Activated T-cell treated with anti-CD3 and anti-CD28 coated beads, Interleukin-2, amount 50 U/mL, for 4 hours (primary cell): Measurements from ENCODE around the gene SLC25A18. TPM values are rescaled to one million over a fixed set of nuclear protein-coding genes. Genes with fewer than 3 reads are reported as not detected.
"Not testable (repeated sequence)": the region's sequence is repeated elsewhere in the genome, so short reads cannot be mapped to it uniquely, and the experiment has no call there.

Experiments
- ATAC-seq, 2 donors: fragments of 200-7000 bp; cut with Tn5 transposase; one replicate each; pipeline ENCODE4 v1.10.0; 2021
- DNase-seq: peaks from one replicate; pipeline ENCODE4 v3.0.0-alpha.2; 2020
- H3K27me3 Mint-ChIP-seq: one replicate; pipeline ENCODE4 v1.8.0; 2021; ENCODE audit warnings: low read depth, mixed read lengths
- H3K36me3 Mint-ChIP-seq: one replicate; pipeline ENCODE4 v1.8.0; 2022; ENCODE audit warnings: mixed read lengths; ENCODE audit not compliant: insufficient read depth
- H3K4me1 Mint-ChIP-seq: one replicate; pipeline ENCODE4 v1.8.0; 2021; ENCODE audit warnings: low read depth, mixed read lengths
- H3K4me3 Mint-ChIP-seq: one replicate; pipeline ENCODE4 v1.8.0; 2021; ENCODE audit warnings: mild to moderate bottlenecking, moderate library complexity, mixed read lengths
- H3K9me3 Mint-ChIP-seq: one replicate; pipeline ENCODE4 v1.8.0; 2021; ENCODE audit warnings: mixed read lengths
- total RNA-seq, 3 donors: library from RNA; stranded (reverse); gene quantifications; one replicate each; pipeline ENCODE4 v1.2.1, GENCODE V29; 2021

Gene SLC25A18
- total RNA-seq, 3 donors from 2014 or later, result not detected

DNA sequence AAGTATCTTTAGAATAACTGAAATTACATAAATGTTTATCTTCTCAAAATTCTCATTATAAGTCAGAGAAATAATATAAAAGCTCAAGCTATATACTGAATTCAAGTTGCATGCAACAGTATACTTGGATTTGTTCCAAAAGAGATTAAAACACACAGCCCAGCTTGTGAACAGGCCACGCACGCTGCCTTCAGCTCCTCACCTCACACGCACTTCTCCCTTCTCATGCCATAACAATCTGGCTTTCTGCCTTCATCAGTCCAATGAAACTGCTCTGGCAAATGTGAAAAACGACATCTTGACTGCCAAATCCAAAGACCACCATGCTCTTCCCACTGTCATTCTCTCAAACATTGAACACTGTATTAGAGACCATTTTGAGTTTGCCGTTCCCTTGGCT, 43.2 kb downstream of the SLC25A18 start:
- Mint-ChIP-seq H3K4me3 (no peak overlapping the region), H3K4me1 (no peaks in the 10 kb centered on the region), H3K9me3 (no peaks in the 10 kb centered on the region), H3K36me3 (peaks cover 14% of the 10 kb centered on the region), H3K27me3 (no peaks in the 10 kb centered on the region)
- ATAC-seq (no peak), DNase-seq (no peak)

DNA sequence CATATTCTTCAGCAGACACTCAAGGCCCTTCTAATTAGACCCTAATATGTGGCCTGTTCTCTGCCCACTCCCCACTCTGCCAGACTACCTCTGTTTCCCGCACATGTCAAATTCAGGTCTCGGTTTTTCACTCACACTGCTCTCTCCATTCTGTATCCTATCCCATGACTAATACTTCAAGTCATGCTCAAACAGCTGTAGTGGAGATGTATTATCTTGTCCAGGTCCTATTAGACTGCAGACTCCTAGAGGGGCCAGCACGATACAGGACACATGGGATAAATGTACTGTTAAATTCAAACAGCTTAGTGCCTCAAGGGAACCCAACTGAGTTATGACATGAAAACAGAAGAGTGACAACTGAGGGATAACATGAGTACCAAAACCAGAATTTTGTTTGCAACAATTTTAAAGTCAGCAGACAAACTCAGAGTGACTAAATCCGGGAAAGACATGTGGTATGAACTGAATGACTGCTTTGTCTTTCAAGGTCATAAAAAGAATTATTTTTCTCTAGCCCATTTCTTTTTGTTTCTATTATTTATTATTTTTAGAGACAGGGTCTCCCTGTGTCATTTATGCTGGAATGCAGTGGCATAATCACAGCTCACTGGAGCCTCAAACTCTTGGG, 44.7 kb downstream of the SLC25A18 start:
- Mint-ChIP-seq H3K4me3 (no peak overlapping the region), H3K36me3 (peaks cover 23% of the 10 kb centered on the region), H3K9me3 (no peaks in the 10 kb centered on the region), H3K4me1 (peaks cover 2% of the 10 kb centered on the region), H3K27me3 (no peaks in the 10 kb centered on the region)
- no peak for DNase-seq
- no peak for ATAC-seq

DNA sequence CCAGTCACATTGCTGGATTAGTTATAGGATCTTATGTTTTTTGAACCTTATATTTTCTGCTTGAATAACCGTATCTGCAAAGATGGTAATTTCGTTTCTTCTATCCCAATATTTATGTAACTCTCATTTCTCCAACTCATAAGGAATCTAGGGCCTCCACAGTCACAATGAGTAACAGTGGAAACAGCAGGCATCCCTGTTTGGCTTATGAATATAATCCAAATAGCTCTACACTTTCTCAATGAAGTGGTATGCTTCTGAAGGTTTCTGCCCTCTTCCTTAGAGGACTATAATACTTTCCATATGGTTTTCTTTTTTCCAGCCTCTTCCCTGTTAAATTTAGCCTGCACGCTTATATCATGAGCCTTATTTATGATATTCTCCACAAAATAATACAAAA, 48.8 kb downstream of the SLC25A18 start:
- DNase-seq (no peak), ATAC-seq (no peak)
- H3K4me3 Mint-ChIP-seq, result no peak overlapping the region
- H3K9me3 Mint-ChIP-seq, result no peaks in the 10 kb centered on the region
- no peaks in the 10 kb centered on the region for H3K27me3 Mint-ChIP-seq
- H3K36me3 Mint-ChIP-seq, result peaks cover 22% of the 10 kb centered on the region
- peaks cover 2% of the 10 kb centered on the region for H3K4me1 Mint-ChIP-seq

DNA sequence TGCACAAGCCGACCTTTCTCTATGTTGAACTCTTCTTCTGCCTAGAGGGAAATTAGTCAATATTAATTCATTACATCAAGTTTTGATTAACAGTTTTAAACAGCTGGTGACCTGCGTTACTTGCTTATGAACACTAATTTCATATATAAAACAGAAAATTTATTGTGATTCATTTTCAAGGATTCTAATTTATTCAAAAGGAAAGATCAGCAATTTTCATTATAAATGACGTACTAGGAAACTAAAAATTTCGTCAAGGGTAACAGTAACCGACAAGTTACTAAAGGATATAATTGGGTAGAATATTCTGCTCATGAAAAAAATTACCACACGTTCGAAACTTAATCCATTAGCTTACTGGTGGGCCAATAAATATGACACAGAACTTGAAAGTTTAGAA, 50.0 kb downstream of the SLC25A18 start:
- peaks cover 25% of the 10 kb centered on the region for H3K36me3 Mint-ChIP-seq
- no peaks in the 10 kb centered on the region for H3K27me3 Mint-ChIP-seq
- H3K4me1 Mint-ChIP-seq, result peaks cover 2% of the 10 kb centered on the region
- no peak overlapping the region for H3K4me3 Mint-ChIP-seq
- H3K9me3 Mint-ChIP-seq, result no peaks in the 10 kb centered on the region
- no peak for ATAC-seq
- DNase-seq, result no peak

DNA sequence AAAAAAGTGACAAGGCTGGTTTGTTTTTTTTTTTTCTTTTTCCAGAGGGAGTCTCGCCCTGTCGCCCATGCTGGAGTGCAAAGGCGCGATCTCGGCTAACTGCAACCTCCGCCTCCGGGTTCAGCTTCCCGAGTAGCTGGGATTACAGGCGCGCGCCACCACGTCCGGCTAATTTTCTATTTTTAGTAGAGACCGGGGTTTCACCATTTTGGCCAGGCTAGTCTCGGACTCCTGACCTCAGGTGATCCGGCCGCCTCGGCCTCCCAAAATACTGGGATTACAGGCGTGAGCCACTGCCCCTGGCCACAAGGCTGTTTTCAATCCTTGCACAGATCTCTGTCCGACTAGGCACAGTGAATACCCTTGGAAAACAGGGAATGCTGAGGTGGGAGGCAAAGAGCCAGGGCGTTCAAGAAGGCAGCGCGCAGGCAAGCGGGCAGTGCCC, 64.7 kb downstream of the SLC25A18 start:
- no peak for ATAC-seq
- DNase-seq, result no peak
- peaks cover 26% of the 10 kb centered on the region for H3K4me1 Mint-ChIP-seq
- peak overlapping the region; percentile 97 for H3K4me3 Mint-ChIP-seq
- no peaks in the 10 kb centered on the region for H3K9me3 Mint-ChIP-seq
- H3K27me3 Mint-ChIP-seq, result no peaks in the 10 kb centered on the region
- H3K36me3 Mint-ChIP-seq, result peaks cover 4% of the 10 kb centered on the region

DNA sequence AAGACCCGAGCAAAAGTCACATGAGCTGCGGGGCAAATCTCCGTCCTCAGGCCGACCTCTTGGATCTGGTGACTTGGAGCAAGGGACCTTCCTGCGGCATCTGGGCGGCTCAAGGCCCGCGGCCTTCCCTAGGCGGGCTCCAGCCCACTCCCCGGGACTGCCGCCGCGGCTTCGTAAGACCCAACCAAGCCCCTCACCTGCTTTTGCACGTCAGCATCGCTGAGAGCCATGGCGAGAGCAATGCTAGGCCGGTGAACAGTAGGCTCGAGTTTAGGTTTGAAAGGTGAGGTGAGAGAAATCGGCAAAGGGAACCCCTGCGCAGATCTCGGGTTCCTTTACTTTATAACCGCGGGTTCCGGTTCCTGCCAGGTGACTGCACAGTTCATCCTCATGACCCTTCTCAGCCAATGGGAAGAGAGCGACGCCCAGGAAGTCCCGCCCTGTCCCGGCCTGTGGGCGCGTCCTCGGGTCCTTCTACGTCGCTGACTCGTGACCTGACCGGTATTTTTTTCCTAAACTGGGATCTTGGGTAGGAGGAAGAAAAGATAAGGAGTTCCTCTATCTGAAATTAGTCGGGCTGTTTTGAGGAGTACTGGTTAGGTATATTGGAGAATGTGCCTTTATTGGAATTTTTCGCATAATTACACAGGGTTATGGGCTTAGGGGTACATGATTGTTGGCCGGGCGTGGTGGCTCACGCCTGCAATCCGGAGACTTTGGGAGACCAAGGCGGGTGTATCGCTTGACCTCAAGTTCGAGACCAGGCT, 65.3 kb downstream of the SLC25A18 start, which contains the start of gene ATP6V1E1:
ATP6V1E1 (minus strand) TSS at position 344 of the 767 bp plus-strand sequence; CDS start at position 230, 114 bp downstream.
- peak; percentile 90 for DNase-seq
- Mint-ChIP-seq H3K36me3 (peaks cover 4% of the 10 kb centered on the region), H3K4me1 (peaks cover 24% of the 10 kb centered on the region), H3K27me3 (no peaks in the 10 kb centered on the region), H3K4me3 (peak within 1 kb of the TSS; percentile 97), H3K9me3 (no peaks in the 10 kb centered on the region)
- ATAC-seq, result peak; percentile 100

DNA sequence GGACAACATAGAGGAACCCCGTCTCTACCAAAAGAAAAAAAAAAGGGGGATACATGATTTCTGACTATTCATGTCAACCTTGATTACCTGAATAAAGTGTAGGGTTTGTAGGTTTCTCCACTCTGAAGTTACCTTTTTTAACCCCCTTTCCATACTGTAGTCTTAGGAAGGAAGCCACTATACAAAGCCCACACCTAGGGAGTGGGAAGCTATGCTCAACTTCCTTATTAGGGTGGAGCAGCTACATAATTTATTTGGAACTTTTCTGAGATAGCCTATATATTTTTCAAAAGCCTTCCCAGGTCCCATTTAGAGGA, 65.8 kb downstream of the SLC25A18 start:
- Mint-ChIP-seq H3K4me3 (peak overlapping the region; percentile 97), H3K36me3 (peaks cover 4% of the 10 kb centered on the region), H3K9me3 (no peaks in the 10 kb centered on the region), H3K4me1 (peaks cover 18% of the 10 kb centered on the region), H3K27me3 (no peaks in the 10 kb centered on the region)
- DNase-seq (no peak), ATAC-seq (no peak)

DNA sequence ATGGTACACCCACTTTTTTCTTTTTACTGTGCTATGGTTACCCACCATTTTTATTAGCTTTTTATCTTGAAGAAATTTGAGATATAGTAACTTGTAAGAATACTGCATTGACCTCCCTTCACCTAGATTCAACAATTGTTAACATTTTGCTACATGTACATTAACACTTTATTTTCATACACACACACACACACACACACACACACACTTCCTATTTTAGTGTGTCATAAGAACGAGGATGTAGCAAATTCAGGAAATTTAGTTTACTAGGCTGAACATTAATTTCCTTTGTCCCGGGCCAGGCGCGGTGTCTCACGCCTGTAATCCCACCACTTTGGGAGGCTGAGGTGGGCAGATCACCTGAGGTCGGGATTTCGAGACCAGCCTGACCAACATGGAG, 66.3 kb downstream of the SLC25A18 start:
- DNase-seq, result no peak
- Mint-ChIP-seq H3K4me3 (peak overlapping the region; percentile 97), H3K4me1 (peaks cover 17% of the 10 kb centered on the region), H3K27me3 (no peaks in the 10 kb centered on the region), H3K36me3 (peaks cover 4% of the 10 kb centered on the region), H3K9me3 (no peaks in the 10 kb centered on the region)
- ATAC-seq, result no peak

DNA sequence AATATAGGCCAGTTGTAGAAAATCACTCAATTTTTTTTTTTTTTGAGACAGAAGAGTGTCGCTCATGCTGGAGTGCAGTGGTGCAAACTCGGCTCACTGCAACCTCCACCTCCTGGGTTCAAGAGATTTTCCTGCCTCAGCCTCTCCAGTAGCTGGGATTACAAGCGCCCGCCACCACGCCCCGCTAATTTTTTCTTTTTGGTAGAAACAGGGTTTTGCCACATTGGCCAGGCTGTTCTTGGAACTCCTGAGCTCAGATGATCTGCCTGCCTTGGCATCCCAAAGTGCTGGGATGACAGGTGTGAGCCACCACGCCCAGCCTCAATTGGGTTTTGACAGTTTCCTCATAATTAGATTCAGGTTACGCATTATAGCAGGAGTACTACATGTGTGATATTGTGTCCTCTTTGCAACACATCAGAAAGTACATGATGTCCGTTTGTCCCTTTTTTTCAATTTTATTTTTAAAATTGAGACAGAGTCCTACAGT, 67.8 kb downstream of the SLC25A18 start:
- Mint-ChIP-seq H3K36me3 (peaks cover 4% of the 10 kb centered on the region), H3K4me1 (peaks cover 10% of the 10 kb centered on the region)

DNA sequence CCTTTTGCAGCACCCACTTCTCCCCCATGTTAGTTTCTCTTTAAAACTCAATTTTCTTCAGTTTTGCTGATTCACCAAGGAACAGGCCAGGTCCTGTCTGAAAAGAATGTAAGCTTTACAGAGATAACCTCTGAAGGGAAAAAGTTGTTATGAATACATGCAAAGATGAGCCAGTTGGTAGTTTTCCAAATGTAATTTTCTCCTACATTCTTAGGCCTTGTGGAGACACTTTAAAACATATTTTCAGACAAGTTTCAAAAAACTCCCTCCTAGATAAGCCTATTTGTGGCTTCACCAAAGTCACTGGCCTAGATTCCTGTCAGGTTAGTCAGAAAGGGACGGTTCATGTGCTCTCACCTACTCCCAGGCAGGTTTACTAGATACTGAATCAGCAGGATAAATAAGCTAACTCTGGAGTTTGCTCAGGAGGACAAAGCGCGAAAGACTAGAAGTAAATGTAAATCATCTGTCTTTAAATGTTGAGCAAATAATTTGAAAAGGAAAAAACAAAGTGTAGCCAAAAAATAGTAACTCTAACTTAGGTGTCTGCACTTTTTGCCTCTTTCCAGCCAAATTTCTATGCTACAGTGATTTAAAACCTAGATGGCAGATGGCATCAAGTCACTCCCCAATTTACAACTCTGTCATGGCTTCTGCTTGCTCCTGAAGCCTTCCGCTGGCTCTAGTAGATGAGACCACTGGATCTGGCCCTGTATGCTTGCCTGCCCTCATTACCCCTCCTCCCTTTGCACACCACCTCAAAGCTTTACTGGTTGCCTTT, 70.1 kb downstream of the SLC25A18 start:
- H3K4me3 Mint-ChIP-seq, result no peak overlapping the region
- no peaks in the 10 kb centered on the region for H3K27me3 Mint-ChIP-seq
- DNase-seq (no peak), ATAC-seq (no peak)
- peaks cover 1% of the 10 kb centered on the region for H3K36me3 Mint-ChIP-seq
- no peaks in the 10 kb centered on the region for H3K9me3 Mint-ChIP-seq
- peaks cover 11% of the 10 kb centered on the region for H3K4me1 Mint-ChIP-seq

More for the DNA sequence above, 67.8 kb downstream of the SLC25A18 start:
- H3K4me3 Mint-ChIP-seq, result peak overlapping the region; percentile 9
- DNase-seq (no peak), ATAC-seq (no peak)
- no peaks in the 10 kb centered on the region for H3K9me3 Mint-ChIP-seq
- no peaks in the 10 kb centered on the region for H3K27me3 Mint-ChIP-seq

DNA sequence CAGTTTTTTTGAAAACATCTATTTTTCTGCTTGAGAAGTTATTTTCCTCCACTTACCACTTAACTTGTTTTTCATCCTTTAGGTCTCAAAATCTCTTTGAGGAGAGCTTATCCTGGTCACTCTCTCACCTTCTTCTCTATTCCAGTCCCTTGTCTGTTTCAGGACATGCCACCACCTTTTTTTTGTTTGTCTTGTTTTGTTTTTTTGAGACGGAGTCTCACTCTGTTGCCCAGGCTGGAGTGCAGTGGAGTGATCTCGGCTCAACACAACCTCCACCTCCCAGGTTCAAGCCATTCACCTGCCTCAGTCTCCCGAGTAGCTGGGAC, 70.7 kb downstream of the SLC25A18 start:
- H3K4me1 Mint-ChIP-seq, result peaks cover 11% of the 10 kb centered on the region
- no peaks in the 10 kb centered on the region for H3K27me3 Mint-ChIP-seq
- no peak overlapping the region for H3K4me3 Mint-ChIP-seq
- DNase-seq (no peak), ATAC-seq (no peak)
- H3K36me3 Mint-ChIP-seq, result no peaks in the 10 kb centered on the region
- no peaks in the 10 kb centered on the region for H3K9me3 Mint-ChIP-seq

DNA sequence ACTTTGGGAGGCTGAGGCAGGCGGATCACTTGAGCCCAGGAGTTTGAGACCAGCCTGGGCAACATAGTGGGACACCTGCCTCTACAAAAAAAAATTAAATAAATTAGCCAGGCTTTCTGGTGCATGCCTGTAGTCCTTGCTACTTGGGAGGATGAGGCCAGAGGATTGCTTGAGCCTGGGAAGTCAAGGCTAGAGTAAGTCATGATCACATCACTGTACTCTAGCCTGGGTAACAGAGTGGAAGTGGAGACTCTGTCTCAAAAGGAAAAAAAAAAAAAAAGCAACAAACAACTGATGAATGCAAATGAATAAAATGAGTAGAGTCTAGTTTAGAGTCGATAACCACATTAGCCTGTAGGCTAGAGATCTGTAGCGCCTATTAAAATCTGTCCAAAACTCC, 71.4 kb downstream of the SLC25A18 start:
- H3K36me3 Mint-ChIP-seq, result no peaks in the 10 kb centered on the region
- no peak overlapping the region for H3K4me3 Mint-ChIP-seq
- ATAC-seq, result no peak
- H3K27me3 Mint-ChIP-seq, result no peaks in the 10 kb centered on the region
- H3K9me3 Mint-ChIP-seq, result no peaks in the 10 kb centered on the region
- DNase-seq, result no peak
- peaks cover 12% of the 10 kb centered on the region for H3K4me1 Mint-ChIP-seq

DNA sequence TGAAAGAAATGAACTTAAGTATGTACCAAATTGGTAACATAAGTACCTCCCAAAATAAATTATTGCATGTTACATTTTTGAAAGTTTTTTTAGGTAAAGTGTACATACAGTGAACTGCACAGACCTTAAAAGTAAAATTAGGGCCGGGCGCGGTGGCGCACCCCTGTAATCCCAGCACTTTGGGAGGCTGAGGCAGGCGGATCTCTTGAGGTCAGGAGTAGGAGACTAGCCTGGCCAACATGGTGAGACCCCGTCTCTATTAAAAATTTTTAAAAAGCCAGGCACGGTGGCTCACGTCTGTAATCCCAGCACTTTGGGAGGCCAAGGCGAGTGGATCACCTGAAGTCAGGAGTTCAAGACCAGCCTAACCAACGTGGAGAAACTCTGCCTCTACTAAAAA, 73.6 kb downstream of the SLC25A18 start:
- H3K9me3 Mint-ChIP-seq, result not testable (repeated sequence)
- peaks cover 22% of the 10 kb centered on the region for H3K4me1 Mint-ChIP-seq

DNA sequence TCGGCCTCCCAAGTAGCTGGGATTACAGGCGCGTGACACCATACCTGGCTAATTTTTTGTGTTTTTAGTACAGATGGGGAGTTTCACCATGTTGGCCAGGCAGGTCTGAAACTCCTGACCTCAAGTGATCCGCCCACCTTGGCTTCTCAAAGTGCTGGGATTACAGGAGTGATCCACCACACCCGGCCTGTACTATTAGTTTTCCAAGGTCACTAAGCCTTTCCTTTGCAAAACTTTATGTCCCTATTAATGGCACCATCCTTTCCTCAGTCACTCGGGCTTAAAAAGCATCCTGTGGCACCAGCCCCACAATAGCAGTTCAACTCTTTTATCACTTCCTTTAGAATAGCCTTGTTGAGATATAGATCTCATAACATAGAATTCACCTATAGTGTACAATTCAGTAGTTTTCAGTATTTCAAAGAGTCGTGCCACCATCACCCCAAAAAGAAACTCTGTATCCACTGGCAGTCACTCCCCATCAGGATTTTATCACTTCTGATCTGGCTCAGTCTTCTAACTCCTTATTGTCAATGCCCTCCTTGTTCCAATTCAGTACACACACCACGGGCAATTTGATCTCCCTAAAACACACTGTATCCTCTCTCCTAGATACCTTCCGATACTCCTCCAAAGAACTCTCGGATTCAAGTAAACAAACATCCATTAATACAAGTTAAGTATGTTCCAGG, 74.3 kb downstream of the SLC25A18 start:
- no peak for DNase-seq
- ATAC-seq, result no peak
- H3K4me1 Mint-ChIP-seq, result peaks cover 22% of the 10 kb centered on the region
- H3K4me3 Mint-ChIP-seq, result peak overlapping the region; percentile 91
- no peaks in the 10 kb centered on the region for H3K27me3 Mint-ChIP-seq
- H3K9me3 Mint-ChIP-seq, result no peaks in the 10 kb centered on the region
- H3K36me3 Mint-ChIP-seq, result no peaks in the 10 kb centered on the region

More for the DNA sequence above, 73.6 kb downstream of the SLC25A18 start:
- not testable (repeated sequence) for H3K27me3 Mint-ChIP-seq, DNase-seq, H3K36me3 Mint-ChIP-seq, ATAC-seq, H3K4me3 Mint-ChIP-seq
